A549 (cell line): ENCODE results near the gene APBA1. TPM values are rescaled to one million over a fixed set of nuclear protein-coding genes. Genes with fewer than 3 reads are reported as not detected.

ENCODE experiments used
- ATAC-seq, 2 experiments: fragments of 200-7000 bp in 1 of 2; fragments of >200 bp in 1 of 2; cut with Nextera tagmentation in 1 of 2; cut with Tn5 transposase in 1 of 2; 3 replicates each; pipeline versions ENCODE4 v1.8.0 to v1.9.1; 2018 to 2020; ENCODE audit warnings: mild to moderate bottlenecking in 1 of 2, moderate library complexity in 1 of 2
- CTCF ChIA-PET: fragments of 300-600 bp; sonication (Branson Sonifier 250); formaldehyde crosslinking; extraction: SDS; loops from one replicate; lab custom pipeline; 2021; ENCODE audit warnings: antibody characterized with exemption, inconsistent platforms; lab: Yijun Ruan, JAX
- POLR2A ChIA-PET: fragments of 350-600 bp; formaldehyde crosslinking; extraction: SDS; loops from one replicate; lab custom pipeline; 2021; ENCODE audit warnings: antibody characterized with exemption, inconsistent platforms; lab: Yijun Ruan, JAX
- DNase-seq, 2 experiments: peaks; one replicate each; pipeline versions ENCODE4 v3.0.0 to v3.0.0-alpha.2; 2011 to 2016; ENCODE audit warnings: low read depth in 1 of 2, low spot score in 1 of 2
- FAIRE-seq: peaks from 2 replicates; lab custom pipeline; 2011; peaks lifted over from hg19 to GRCh38; lab: Jason Lieb, UNC
- H3K27ac ChIP-seq, 2 experiments: fragments of >200 bp; sonication (Bioruptor Twin); formaldehyde crosslinking; 3 replicates each; pipeline ENCODE4 v1.5.1; 2016 to 2017
- H3K4me1 ChIP-seq: fragments of >200 bp; sonication (Bioruptor Twin); formaldehyde crosslinking; 3 replicates; pipeline ENCODE4 v1.6.1; 2016
- H3K4me2 ChIP-seq: fragments of >200 bp; sonication (Bioruptor Twin); formaldehyde crosslinking; 3 replicates; pipeline ENCODE4 v1.6.1; 2016
- H3K4me3 ChIP-seq: fragments of >200 bp; sonication (Bioruptor Twin); formaldehyde crosslinking; 3 replicates; pipeline ENCODE4 v1.5.1; 2016
- H3K9me3 ChIP-seq: fragments of >200 bp; sonication (Bioruptor Twin); formaldehyde crosslinking; 3 replicates; pipeline ENCODE4 v1.6.1; 2016
- CHD4 ChIP-seq: fragments of 200-600 bp; sonication (generic); IDR thresholded peaks from 2 replicates; pipeline ENCODE4 v1.6.1; 2016; ENCODE audit warnings: antibody characterized with exemption, mild to moderate bottlenecking, borderline replicate concordance
- EHF ChIP-seq: fragments of 250-450 bp; sonication (Bioruptor Pico); IDR thresholded peaks from 2 replicates; pipeline ENCODE4 v1.5.0; 2020; ENCODE audit warnings: mild to moderate bottlenecking
- EHMT2 ChIP-seq: fragments of 200-600 bp; sonication (generic); IDR thresholded peaks from 2 replicates; pipeline ENCODE4 v1.6.1; 2016; ENCODE audit warnings: antibody characterized with exemption, low read depth, mild to moderate bottlenecking, moderate library complexity
- ELK1 ChIP-seq: fragments of 150-350 bp; IDR thresholded peaks from 2 replicates; pipeline ENCODE4 v1.6.1; 2014; ENCODE audit warnings: low read depth, mild to moderate bottlenecking, low read length
- EP300 ChIP-seq, 2 experiments: fragments of >200 bp; sonication (Bioruptor Twin); formaldehyde crosslinking; IDR thresholded peaks; 2 replicates in 1 of 2; 3 replicates in 1 of 2; pipeline ENCODE4 v1.6.1; 2016 to 2017
- FOSB ChIP-seq: fragments of 250-450 bp; sonication (Bioruptor Pico); IDR thresholded peaks from 2 replicates; pipeline ENCODE4 v1.5.0; 2020; ENCODE audit warnings: mild to moderate bottlenecking, moderate library complexity
- FOSL2 ChIP-seq, 2 experiments: fragments of 450-650 bp in 1 of 2; fragments of >200 bp in 1 of 2; sonication (Bioruptor Twin) in 1 of 2; formaldehyde crosslinking; IDR thresholded peaks; 2 replicates each; pipeline versions ENCODE4 v1.5.0 to v1.6.1; 2016 to 2020; ENCODE audit warnings: mild to moderate bottlenecking in 1 of 2, moderate library complexity in 1 of 2
- HMGXB4 ChIP-seq: fragments of 250-450 bp; sonication (Bioruptor Pico); IDR thresholded peaks from 2 replicates; pipeline ENCODE4 v1.5.0; 2021; ENCODE audit warnings: mild to moderate bottlenecking, moderate library complexity, borderline replicate concordance
- HOXB13 ChIP-seq: fragments of 250-450 bp; sonication (Bioruptor Pico); IDR thresholded peaks from 2 replicates; pipeline ENCODE4 v1.5.0; 2020; ENCODE audit warnings: low read depth, mild to moderate bottlenecking, moderate library complexity
- KDM1A ChIP-seq: fragments of 200-600 bp; sonication (generic); IDR thresholded peaks from 2 replicates; pipeline ENCODE4 v1.6.1; 2016; ENCODE audit warnings: low read depth, mild to moderate bottlenecking
- MAFK ChIP-seq: fragments of 450-650 bp; IDR thresholded peaks from 2 replicates; pipeline ENCODE4 v1.6.1; 2014; ENCODE audit not compliant: partially characterized antibody
- PBX3 ChIP-seq: IDR thresholded peaks from 2 replicates; pipeline ENCODE4 v1.6.1; 2012
- POLR2AphosphoS2 ChIP-seq: conservative IDR thresholded peaks from 2 replicates; pipeline ENCODE4 v1.6.1; 2012; ENCODE audit warnings: low read length, improper control_type of control experiment, inconsistent platforms
- RAD21 ChIP-seq, 2 experiments: fragments of >200 bp in 1 of 2; sonication (Bioruptor Twin) in 1 of 2; formaldehyde crosslinking in 1 of 2; IDR thresholded peaks in 1 of 2; conservative IDR thresholded peaks in 1 of 2; 2 replicates in 1 of 2; 3 replicates in 1 of 2; pipeline ENCODE4 v1.6.1; 2012 to 2018; ENCODE audit warnings: inconsistent platforms in 1 of 2
- RFX5 ChIP-seq: fragments of 450-650 bp; IDR thresholded peaks from 2 replicates; pipeline ENCODE4 v1.7.1; 2014; ENCODE audit warnings: antibody characterized with exemption, mild to moderate bottlenecking, moderate library complexity
- TFCP2L1 ChIP-seq: fragments of 250-450 bp; sonication (Bioruptor Pico); IDR thresholded peaks from 2 replicates; pipeline ENCODE4 v1.5.0; 2021; ENCODE audit warnings: mild to moderate bottlenecking
- ZC3H11A ChIP-seq: fragments of 450-650 bp; IDR thresholded peaks from 2 replicates; pipeline ENCODE4 v1.6.1; 2014; ENCODE audit warnings: antibody characterized with exemption, mild to moderate bottlenecking
- WGBS: methylation state at CpG from one replicate; pipeline ENCODE4 v1.1.6; 2017; ENCODE audit errors: missing lambda C conversion rate; 5-methylcytosine and 5-hydroxymethylcytosine counted together
- polyA plus RNA-seq, 4 experiments: library from polyadenylated mRNA; depleted of rRNA in 3 of 4; stranded (reverse); fragments of >200 nt; fragmentation: RNase III in 1 of 4; extraction: RNeasy Plus Mini Kit Qiagen cat#74134 plus additional on column Dnase treatment in 1 of 4; gene quantifications; 2 replicates in 3 of 4; 3 replicates in 1 of 4; pipeline ENCODE4 v1.2.3, GENCODE V29; 2011 to 2017

The APBA1 gene
- polyA plus RNA-seq, 2 of the 4 experiments (the other 2 are of a cell fraction), result 0.22 to 1.6 TPM

- no peak overlapping the region for H3K4me3 ChIP-seq
- WGBS, result 59% methylated on average over 1 of the region's 1 CpG
- no peak for TF ChIP-seq FOSL2 (IDR thresholded peaks at IDR 0.05)
- no peak for TF ChIP-seq FOSL2 (CRISPR knock-in tag; IDR thresholded peaks at IDR 0.05)
- TF ChIP-seq KDM1A, result no peak
- TF ChIP-seq HOXB13 (CRISPR knock-in tag), result no peak
- no peak for TF ChIP-seq TFCP2L1 (CRISPR knock-in tag)
- no peak for TF ChIP-seq PBX3
- TF ChIP-seq POLR2AphosphoS2, result no peak
- no peak for TF ChIP-seq MAFK
- H3K4me2 ChIP-seq, result no peak overlapping the region
- ChIA-PET CTCF (interaction anchor here (3.5 kb wide), 1 partner anchor 10 kb away, joined by 20 read pairs; no protein-coding TSS in a partner anchor), POLR2A (no interaction called here)
- DNase-seq (no peak), ATAC-seq (no peak), FAIRE-seq (no peak)
- no peaks in the 10 kb centered on the region for H3K4me1 ChIP-seq
- H3K9me3 ChIP-seq, result no peaks in the 10 kb centered on the region
- no peak overlapping the region for H3K27ac ChIP-seq
Measured at GRCh38 chr9:69431777-69432176, 240.4 kb downstream of the APBA1 start.

GRCh38 chr9:69431203-69431602 is 241.0 kb downstream of the APBA1 start:
- no peak overlapping the region for H3K4me2 ChIP-seq
- no peak for ATAC-seq
- CTCF ChIA-PET, result no interaction called here

GRCh38 chr9:69430206-69430605 is 242.0 kb downstream of the APBA1 start:
- no peak for FAIRE-seq
- H3K9me3 ChIP-seq, result no peaks in the 10 kb centered on the region
- H3K27ac ChIP-seq, result no peak overlapping the region
- no peak overlapping the region for H3K4me2 ChIP-seq
- no peak for ATAC-seq
- WGBS, result 32% methylated on average over 4 of the region's 4 CpGs
- no peak overlapping the region for H3K4me3 ChIP-seq
- ChIA-PET POLR2A (no interaction called here), CTCF (interaction anchor here (0.8 to 1.1 kb wide), 2 partner anchors 8 to 10 kb away, joined by 3 to 5 read pairs; no protein-coding TSS in a partner anchor)
- H3K4me1 ChIP-seq, result no peaks in the 10 kb centered on the region
- DNase-seq, result no peak
- TF ChIP-seq ZC3H11A (no peak), RFX5 (no peak), RAD21 (conservative IDR thresholded peaks at IDR 0.05 in 1 of 2, IDR thresholded peaks at IDR 0.05 in 1 of 2) (no peak), EP300 (IDR thresholded peaks at IDR 0.05) (no peak)

More at GRCh38 chr9:69431203-69431602, 241.0 kb downstream of the APBA1 start:
- Histone ChIP-seq H3K27ac (no peak overlapping the region), H3K4me3 (no peak overlapping the region), H3K4me1 (no peaks in the 10 kb centered on the region), H3K9me3 (no peaks in the 10 kb centered on the region)
- POLR2A ChIA-PET, result no interaction called here
- TF ChIP-seq ELK1 (no peak), EHMT2 (no peak), CHD4 (no peak), EP300 (IDR thresholded peaks at IDR 0.05) (no peak), FOSB (CRISPR knock-in tag) (no peak), ZC3H11A (no peak), FOSL2 (IDR thresholded peaks at IDR 0.05) (no peak), FOSL2 (CRISPR knock-in tag; IDR thresholded peaks at IDR 0.05) (no peak), HMGXB4 (CRISPR knock-in tag) (no peak), EHF (CRISPR knock-in tag) (no peak)
- FAIRE-seq (no peak), DNase-seq (no peak)
- 56% methylated on average over 13 of the region's 13 CpGs for WGBS
